Measurements from ENCODE around the gene PDGFB.

DNA sequence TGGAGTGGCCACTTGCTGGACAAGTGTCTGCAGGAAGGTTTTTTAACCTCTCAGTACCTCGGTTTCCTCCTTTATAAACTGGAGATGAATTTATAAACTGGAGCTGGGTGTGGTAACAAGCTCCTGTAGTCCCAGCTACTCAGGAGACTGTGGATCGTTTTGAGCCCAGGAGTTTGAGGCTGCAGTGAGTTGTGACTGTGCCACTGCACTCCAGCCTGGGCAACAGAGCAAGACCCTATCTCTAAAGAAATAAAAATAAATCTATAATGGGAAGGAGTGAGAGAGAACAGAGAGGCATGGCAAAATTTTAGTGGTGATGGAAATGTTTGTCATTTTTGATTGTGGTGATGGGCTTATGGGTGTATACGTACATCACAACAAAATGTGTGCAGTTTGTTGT, 1.4 kb upstream of the PDGFB start:
- TF ChIP-seq, protein P1, sequence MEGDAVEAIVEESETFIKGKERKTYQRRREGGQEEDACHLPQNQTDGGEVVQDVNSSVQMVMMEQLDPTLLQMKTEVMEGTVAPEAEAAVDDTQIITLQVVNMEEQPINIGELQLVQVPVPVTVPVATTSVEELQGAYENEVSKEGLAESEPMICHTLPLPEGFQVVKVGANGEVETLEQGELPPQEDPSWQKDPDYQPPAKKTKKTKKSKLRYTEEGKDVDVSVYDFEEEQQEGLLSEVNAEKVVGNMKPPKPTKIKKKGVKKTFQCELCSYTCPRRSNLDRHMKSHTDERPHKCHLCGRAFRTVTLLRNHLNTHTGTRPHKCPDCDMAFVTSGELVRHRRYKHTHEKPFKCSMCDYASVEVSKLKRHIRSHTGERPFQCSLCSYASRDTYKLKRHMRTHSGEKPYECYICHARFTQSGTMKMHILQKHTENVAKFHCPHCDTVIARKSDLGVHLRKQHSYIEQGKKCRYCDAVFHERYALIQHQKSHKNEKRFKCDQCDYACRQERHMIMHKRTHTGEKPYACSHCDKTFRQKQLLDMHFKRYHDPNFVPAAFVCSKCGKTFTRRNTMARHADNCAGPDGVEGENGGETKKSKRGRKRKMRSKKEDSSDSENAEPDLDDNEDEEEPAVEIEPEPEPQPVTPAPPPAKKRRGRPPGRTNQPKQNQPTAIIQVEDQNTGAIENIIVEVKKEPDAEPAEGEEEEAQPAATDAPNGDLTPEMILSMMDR (IDR thresholded peaks at IDR 0.05 in 2 of 3, conservative IDR thresholded peaks at IDR 0.05 in 1 of 3; ENCODE audit: borderline replicate concordance in 1 of 3, insufficient read depth in 1 of 3, low read depth in 2 of 3, low read length in 2 of 3), result no peak
- TF ChIP-seq, protein P2, sequence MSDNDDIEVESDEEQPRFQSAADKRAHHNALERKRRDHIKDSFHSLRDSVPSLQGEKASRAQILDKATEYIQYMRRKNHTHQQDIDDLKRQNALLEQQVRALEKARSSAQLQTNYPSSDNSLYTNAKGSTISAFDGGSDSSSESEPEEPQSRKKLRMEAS (IDR thresholded peaks at IDR 0.05), result no peak
- TF ChIP-seq EZH2 (IDR thresholded peaks at IDR 0.05) (no peak), POLR2AphosphoS5 (IDR thresholded peaks at IDR 0.05; ENCODE audit: low read depth, low read length) (no peak), EZH2phosphoT487 (IDR thresholded peaks at IDR 0.05; ENCODE audit: borderline replicate concordance) (no peak)
- TF ChIP-seq, protein P3, sequence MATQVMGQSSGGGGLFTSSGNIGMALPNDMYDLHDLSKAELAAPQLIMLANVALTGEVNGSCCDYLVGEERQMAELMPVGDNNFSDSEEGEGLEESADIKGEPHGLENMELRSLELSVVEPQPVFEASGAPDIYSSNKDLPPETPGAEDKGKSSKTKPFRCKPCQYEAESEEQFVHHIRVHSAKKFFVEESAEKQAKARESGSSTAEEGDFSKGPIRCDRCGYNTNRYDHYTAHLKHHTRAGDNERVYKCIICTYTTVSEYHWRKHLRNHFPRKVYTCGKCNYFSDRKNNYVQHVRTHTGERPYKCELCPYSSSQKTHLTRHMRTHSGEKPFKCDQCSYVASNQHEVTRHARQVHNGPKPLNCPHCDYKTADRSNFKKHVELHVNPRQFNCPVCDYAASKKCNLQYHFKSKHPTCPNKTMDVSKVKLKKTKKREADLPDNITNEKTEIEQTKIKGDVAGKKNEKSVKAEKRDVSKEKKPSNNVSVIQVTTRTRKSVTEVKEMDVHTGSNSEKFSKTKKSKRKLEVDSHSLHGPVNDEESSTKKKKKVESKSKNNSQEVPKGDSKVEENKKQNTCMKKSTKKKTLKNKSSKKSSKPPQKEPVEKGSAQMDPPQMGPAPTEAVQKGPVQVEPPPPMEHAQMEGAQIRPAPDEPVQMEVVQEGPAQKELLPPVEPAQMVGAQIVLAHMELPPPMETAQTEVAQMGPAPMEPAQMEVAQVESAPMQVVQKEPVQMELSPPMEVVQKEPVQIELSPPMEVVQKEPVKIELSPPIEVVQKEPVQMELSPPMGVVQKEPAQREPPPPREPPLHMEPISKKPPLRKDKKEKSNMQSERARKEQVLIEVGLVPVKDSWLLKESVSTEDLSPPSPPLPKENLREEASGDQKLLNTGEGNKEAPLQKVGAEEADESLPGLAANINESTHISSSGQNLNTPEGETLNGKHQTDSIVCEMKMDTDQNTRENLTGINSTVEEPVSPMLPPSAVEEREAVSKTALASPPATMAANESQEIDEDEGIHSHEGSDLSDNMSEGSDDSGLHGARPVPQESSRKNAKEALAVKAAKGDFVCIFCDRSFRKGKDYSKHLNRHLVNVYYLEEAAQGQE (IDR thresholded peaks at IDR 0.05; ENCODE audit: low read depth), result no peak

Measured in HCT116 (cell line).